Ovary (tissue), 9 donors: ENCODE data around the gene TUBB1. TPM values are rescaled to one million over a fixed set of nuclear protein-coding genes. Genes with fewer than 3 reads are reported as not detected.

Source experiments
- DNase-seq, 5 donors: peaks; one replicate each; pipeline ENCODE4 v3.0.0-alpha.2; 2019 to 2020
- H3K27ac ChIP-seq, 2 donors: fragments of 200-600 bp; one replicate each; pipeline versions ENCODE4 v1.5.1 to v1.8.0; 2019 to 2022
- H3K27me3 ChIP-seq: fragments of 200-600 bp; one replicate; pipeline ENCODE4 v1.8.0; 2022
- H3K36me3 ChIP-seq: fragments of 200-600 bp; sonication (generic); one replicate; pipeline ENCODE4 v1.5.1; 2019
- H3K4me1 ChIP-seq: one replicate; pipeline ENCODE4 v1.8.1; 2013; ENCODE audit warnings: mild to moderate bottlenecking, moderate library complexity; ENCODE audit not compliant: insufficient read depth
- H3K4me3 ChIP-seq: fragments of 200-600 bp; sonication (generic); one replicate; pipeline ENCODE4 v1.5.1; 2017
- H3K9me3 ChIP-seq, 2 donors: fragments of 200-600 bp in 1 of 2; sonication (generic) in 1 of 2; one replicate each; pipeline versions ENCODE4 v1.5.1 to v1.8.1; 2013 to 2019; ENCODE audit warnings: mild to moderate bottlenecking in 1 of 2, moderate library complexity in 1 of 2
- CTCF ChIP-seq, 3 donors: fragments of 450-650 bp in 2 of 3; fragments of 200-600 bp in 1 of 3; IDR thresholded peaks; one replicate each; pipeline versions ENCODE4 v1.5.1 to v1.8.0; 2016 to 2022; ENCODE audit warnings: antibody characterized with exemption in 3 of 3, mild to moderate bottlenecking in 1 of 3
- EP300 ChIP-seq: sonication (generic); formaldehyde crosslinking; IDR thresholded peaks from one replicate; pipeline ENCODE4 v1.6.1; 2017; ENCODE audit warnings: antibody characterized with exemption
- POLR2A ChIP-seq: fragments of 450-650 bp; IDR thresholded peaks from one replicate; pipeline ENCODE4 v1.6.1; 2017; ENCODE audit warnings: antibody characterized with exemption, mild to moderate bottlenecking, moderate library complexity
- WGBS, 3 donors: extraction: QIAGEN DNeasy Blood & Tissue Kit in 1 of 3; methylation state at CpG; one replicate each; pipeline versions ENCODE4 v1.1.5 to v1.1.7; 2013 to 2017; 5-methylcytosine and 5-hydroxymethylcytosine counted together
- intact Hi-C, 4 donors: fragments of 100-400 bp; cut with DNase I; formaldehyde crosslinking; loops; one replicate each; pipeline versions ENCODE4 v1.11.0 to v1.15.1; 2022 to 2023
- polyA plus RNA-seq, 2 donors: library from polyadenylated mRNA; stranded (reverse); fragments of 200-250 nt in 1 of 2; fragments of 350-450 nt in 1 of 2; fragmentation: Illumina TruSeq in 1 of 2; extraction: RNeasy Lipid Tissue Mini Kit (QIAGEN cat#74804) in 1 of 2; gene quantifications; one replicate each; pipeline ENCODE4 v1.2.3, GENCODE V29; 2013 to 2014
- total RNA-seq, 7 donors: library from RNA; depleted of rRNA in 2 of 7; stranded (reverse); fragments of >200 nt in 2 of 7; fragmentation: NEBNext Ultra II Directional in 3 of 7; extraction: Animal tissue kit (Norgen Biotek cat#: 25700) in 3 of 7; gene quantifications; one replicate each; pipeline versions ENCODE4 v1.1.0 to v1.2.4, GENCODE V29; 2016 to 2023
- donor health status: DM: no; HTN: no; CAD: no; lungs with moderate emphysema.
- donor health status: DM: no; HTN: no; CAD: no.
- donor health status: Bipolar disorder and iron deficiency.
- donor health status: DM: yes; HTN: yes; CAD: no.
- donor health status: DM: no; HTN: no; CAD: no.
- donor health status: DM: yes; HTN: yes; CAD: no.

Gene TUBB1
- total and polyA plus RNA-seq, 9 donors = 0.02 to 0.17 (median 0.12) TPM; not detected in 2

DNA sequence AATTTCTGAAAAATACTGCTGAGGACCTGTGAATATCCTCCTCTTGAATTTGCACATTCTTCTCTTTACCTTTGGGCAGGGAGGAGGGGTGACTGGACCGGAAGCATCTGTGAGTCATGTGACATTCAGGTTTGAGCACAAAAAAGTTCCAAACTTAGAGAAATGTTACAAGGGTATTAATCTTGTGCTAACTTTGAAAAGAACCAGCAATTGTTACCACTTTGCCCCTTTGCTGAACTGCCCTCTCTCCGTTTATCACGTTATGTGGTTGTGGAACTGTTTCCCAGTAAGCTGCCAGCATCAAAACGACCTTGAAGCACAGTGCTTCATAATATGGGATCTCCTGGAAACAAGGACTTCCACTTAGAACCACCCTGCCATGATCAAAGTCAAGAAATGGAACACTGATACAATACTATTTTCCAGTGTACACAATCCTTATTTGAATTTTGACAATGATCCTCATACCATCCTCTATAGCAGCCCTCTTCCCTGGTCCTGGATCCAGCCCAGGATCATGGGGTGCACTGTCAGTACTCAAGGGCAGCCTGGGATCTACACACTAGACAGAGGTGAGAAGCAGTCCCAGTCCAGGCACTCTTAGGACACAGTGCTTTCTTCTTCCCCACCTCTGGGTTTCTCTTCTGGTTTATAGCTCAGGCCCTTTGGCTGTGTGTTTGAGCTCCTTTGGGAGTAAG, 2.3 kb upstream of the TUBB1 start:
- 4 to 27% (median 7%) methylated on average over 4 of the region's 4 CpGs for WGBS, 3 donors
- DNase-seq = no peak
- intact Hi-C loops = no loop called here
- peaks cover 7% of the 10 kb centered on the region for H3K4me1 ChIP-seq
- peak overlapping the region in 1 of 2 donors; percentile 54 for H3K27ac ChIP-seq
- H3K36me3 ChIP-seq = no peaks in the 10 kb centered on the region
- H3K4me3 ChIP-seq = no peak overlapping the region
- H3K27me3 ChIP-seq = no peaks in the 10 kb centered on the region
- no peaks in the 10 kb centered on the region for H3K9me3 ChIP-seq
- TF ChIP-seq EP300 = no peak
- TF ChIP-seq POLR2A = no peak
- TF ChIP-seq CTCF (IDR thresholded peaks at IDR 0.05) = no peak

GRCh38 chr20:59017493-59018231, 1.6 kb upstream of the TUBB1 start:
- peaks cover 7% of the 10 kb centered on the region for H3K4me1 ChIP-seq
- peak overlapping the region in 1 of 2 donors; percentile 54 for H3K27ac ChIP-seq
- no peaks in the 10 kb centered on the region for H3K9me3 ChIP-seq
- no peak for DNase-seq
- no peaks in the 10 kb centered on the region for H3K27me3 ChIP-seq
- WGBS, 3 donors = 88 to 91% (median 90%) methylated on average over 16 of the region's 16 CpGs
- no peaks in the 10 kb centered on the region for H3K36me3 ChIP-seq
- intact Hi-C loops = no loop called here
- no peak overlapping the region for H3K4me3 ChIP-seq
- no peak for TF ChIP-seq CTCF (IDR thresholded peaks at IDR 0.05)
- no peak for TF ChIP-seq EP300
- TF ChIP-seq POLR2A = no peak

- Histone ChIP-seq H3K9me3 (no peaks in the 10 kb centered on the region), H3K27ac (no peak overlapping the region), H3K27me3 (no peaks in the 10 kb centered on the region), H3K4me3 (no peak overlapping the region), H3K4me1 (peaks cover 7% of the 10 kb centered on the region), H3K36me3 (no peaks in the 10 kb centered on the region)
- intact Hi-C loops = no loop called here
- TF ChIP-seq CTCF (IDR thresholded peaks at IDR 0.05) (no peak), POLR2A (no peak), EP300 (no peak)
- no peak for DNase-seq
- WGBS, 3 donors = 90 to 96% (median 93%) methylated on average over 10 of the region's 10 CpGs
Observed at GRCh38 chr20:59018817-59019216, 412 bp upstream of the TUBB1 start.

- Histone ChIP-seq H3K27ac (no peak overlapping the region), H3K27me3 (no peaks in the 10 kb centered on the region), H3K9me3 (no peaks in the 10 kb centered on the region), H3K36me3 (no peaks in the 10 kb centered on the region), H3K4me1 (peaks cover 7% of the 10 kb centered on the region), H3K4me3 (no peak overlapping the region)
- DNase-seq = no peak
- intact Hi-C loops = no loop called here
- 25 to 29% (median 26%) methylated on average over 5 of the region's 5 CpGs for WGBS, 3 donors
- TF ChIP-seq EP300 (no peak), CTCF (IDR thresholded peaks at IDR 0.05) (no peak)
Observed at GRCh38 chr20:59020938-59021551, 1.8 kb downstream of the TUBB1 start.
